G401 (cell line): ENCODE results near the gene IL2. TPM values are rescaled to one million over a fixed set of nuclear protein-coding genes. Genes with fewer than 3 reads are reported as not detected.

ENCODE experiments used
- DNase-seq: peaks from one replicate; pipeline ENCODE4 v3.0.0-alpha.2; 2015; ENCODE audit warnings: low spot score
- in situ Hi-C: cut with HindIII; loops from 2 replicates; pipeline ENCODE4 v1.10.0; 2016; ENCODE audit warnings: low sequenced_read_pairs, mixed read lengths
- total RNA-seq: library from RNA; depleted of rRNA; stranded (reverse); fragments of >200 nt; shearing (Covaris generic); gene quantifications from 2 replicates; pipeline ENCODE4 v1.2.3, GENCODE V29; 2014; rRNA removed

The IL2 gene
- not detected in 2 replicates for total RNA-seq

DNA sequence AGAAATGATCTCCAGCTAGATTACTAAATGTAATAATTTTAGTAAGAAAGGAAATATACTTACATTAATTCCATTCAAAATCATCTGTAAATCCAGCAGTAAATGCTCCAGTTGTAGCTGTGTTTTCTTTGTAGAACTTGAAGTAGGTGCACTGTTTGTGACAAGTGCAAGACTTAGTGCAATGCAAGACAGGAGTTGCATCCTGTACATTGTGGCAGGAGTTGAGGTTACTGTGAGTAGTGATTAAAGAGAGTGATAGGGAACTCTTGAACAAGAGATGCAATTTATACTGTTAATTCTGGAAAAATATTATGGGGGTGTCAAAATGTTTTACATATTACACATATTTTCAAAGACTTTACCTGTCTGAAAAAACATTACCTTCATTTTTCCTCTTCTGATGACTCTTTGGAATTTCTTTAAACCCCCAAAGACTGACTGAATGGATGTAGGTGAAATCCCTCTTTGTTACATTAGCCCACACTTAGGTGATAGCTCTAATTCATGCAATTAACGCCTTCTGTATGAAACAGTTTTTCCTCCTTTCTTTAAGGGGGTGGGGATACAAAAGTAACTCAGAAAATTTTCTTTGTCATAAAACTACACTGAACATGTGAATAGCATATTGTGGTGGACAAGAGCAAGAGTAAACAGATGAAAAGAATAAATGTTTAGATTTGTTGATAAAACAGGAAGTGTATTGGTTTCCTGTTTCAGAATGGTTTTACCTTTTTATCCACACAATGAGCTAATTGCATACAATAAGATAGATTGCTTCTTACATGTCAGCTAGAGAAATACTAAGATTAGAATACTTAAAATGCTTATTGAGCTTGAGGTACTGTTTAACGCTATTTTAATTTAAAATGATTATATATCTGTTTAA, at the start of gene IL2:
Gene IL2, minus strand, starts transcription at position 495 of the 886 bp plus-strand sequence. Its CDS starts 285 bp downstream, at position 210.
- in situ Hi-C loops, result no loop called here
- DNase-seq, result no peak

DNA sequence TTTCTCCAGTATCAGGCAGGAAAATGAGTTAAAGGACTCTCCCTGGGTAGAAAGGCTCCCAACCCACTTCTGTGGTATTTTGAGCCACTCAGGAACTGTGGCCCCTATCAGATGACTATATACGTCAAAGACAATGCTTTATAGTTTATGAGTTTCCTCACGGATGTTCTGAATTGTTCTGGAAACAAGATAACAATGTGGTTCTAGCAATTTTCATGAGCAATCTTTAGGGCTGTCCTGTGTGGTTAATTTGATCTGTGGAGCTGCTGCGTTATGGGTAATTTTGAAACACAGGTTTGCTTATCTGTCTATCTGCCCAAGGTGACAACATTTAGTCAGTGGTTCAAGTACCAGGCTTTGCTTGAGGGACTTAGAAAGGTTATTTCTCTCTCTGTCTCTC, 46.7 kb upstream of the IL2 start:
- in situ Hi-C loops, result no loop called here
- no peak for DNase-seq

DNA sequence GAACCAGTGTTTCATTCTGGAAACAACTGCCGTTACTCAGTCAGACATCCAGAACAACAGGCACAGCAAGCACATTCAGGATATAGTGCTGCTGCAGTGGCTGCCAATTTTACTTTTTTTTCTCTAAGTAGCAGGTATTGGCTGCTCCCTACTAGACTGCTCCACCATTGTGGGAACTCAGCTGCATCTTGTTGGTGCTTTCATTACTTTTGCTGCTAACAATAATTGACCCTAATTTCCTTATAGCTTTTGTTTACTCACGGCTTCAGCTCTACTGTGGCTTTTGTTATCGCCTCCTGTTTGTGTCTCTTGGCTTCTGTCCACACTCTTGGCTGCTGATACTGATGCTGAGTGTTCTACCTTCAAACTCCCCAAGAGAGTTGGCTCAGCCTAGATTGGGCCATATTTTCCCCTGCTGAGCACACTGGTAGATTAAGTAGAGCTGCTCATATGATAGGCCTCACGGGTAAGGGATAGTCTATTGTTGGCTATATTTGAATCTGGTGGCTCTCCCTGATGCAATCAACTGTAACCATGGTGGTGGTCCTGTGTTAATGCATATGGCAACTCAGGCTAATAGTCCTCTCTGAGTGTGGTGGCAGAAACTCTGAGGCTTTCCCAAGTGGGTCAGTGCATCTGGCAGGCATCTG, 44.5 kb upstream of the IL2 start:
- DNase-seq, result no peak
- in situ Hi-C loops, result no loop called here

DNA sequence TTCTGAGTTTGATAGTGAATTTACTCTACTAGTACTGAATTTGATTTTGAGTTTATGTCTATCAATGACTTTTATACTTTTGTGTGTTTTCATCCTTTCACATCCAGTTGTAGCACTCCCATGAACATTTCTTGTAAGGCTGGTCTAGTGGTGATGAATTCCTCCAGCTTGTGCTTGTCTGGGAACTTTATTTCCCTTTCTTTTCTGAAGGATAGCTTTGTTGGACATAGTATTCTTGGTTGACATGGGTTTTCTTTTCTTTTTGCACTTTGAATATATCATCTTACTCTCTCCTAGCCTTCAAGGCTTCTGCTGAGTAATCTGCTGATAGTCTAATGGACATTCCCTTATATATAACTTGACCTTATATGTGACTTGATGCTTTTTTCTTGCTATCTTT, 32.5 kb upstream of the IL2 start:
- in situ Hi-C loops, result no loop called here
- DNase-seq, result no peak

DNA sequence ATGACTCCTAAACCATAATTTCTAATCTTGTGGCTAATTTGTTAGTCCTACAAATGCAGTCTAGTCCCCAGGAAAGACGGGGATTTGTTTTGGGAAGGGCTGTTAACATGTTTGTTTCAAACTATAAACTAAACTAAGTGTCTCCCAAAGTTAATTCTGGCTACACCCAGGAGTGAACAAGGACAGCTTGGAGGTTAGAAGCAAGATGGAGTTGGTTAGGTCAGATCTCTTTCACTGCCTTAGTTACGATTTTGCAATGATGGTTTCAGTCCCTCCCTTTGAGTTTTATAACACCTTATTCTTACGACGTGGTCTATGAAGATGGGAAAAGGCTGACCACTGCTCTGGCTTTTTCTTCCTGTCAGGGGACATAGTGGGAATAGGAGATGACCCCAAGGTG, 27.0 kb upstream of the IL2 start:
- no peak for DNase-seq
- in situ Hi-C loops, result no loop called here

DNA sequence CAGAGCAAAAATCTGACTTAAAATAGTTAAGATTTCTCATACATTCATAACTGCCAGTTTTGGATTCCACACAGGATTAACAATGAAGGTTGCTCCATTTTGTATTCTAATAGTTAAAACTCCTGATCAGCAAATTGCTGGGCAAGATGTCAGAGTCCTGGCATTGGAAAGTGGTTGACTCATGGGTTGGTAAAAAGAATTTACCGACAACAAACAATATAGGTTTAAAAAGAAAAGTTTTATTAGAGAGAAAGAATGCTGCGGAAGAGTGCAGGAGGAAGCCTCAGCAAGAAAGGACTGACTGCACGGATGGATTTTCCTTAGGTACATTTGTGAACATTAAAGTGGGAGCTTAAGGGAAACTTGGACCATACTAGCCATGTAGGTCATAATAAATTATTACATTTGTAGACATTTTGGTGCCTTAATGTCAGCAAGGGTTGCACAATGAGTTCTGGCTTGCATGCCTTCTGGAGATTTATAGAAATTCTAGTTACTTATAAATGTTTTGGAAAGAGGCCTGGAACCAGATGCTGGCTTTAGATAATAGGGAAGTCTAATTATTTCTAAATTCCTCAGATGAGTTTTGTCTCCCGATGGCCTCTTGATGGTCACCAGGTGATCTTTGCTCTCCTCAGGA, 25.4 kb upstream of the IL2 start:
- in situ Hi-C loops, result no loop called here
- DNase-seq, result no peak

DNA sequence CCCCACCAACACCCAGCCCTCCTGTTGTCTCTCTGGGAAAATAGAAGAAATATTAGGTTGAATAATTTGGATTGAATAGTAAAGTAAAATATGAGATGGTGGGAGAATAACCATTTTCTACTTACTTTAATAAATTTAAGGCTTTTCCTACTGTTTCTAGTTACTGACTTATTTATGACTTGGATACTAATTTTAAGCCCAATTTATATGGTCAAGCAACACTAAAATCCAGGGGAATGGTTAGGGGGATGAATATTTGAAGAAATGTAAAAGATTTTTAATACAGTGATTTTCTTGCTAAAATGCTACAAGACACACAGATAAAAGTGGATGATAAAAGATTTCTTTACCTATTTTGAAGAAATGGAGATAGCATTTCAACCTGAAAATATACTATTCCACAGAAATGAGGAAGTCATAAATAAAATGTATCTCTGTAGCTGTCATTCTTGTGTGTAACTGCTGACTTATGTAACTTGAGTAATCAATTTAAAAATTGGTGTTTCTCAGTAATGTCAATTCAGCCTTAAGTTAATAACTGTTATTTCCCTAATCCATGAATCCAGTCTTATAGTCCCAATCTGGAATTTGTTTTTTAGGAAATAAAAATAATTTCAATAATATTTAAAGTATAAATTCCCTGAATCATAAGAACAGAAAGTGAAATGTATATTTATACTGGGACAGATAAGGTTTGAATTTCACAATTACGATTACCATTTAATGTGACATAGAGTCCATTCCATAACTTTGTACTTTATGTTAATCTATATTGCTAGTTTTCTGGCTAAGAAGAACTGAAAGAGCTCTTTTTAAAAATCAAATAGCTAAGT, 24.3 kb upstream of the IL2 start:
- in situ Hi-C loops, result no loop called here
- no peak for DNase-seq

DNA sequence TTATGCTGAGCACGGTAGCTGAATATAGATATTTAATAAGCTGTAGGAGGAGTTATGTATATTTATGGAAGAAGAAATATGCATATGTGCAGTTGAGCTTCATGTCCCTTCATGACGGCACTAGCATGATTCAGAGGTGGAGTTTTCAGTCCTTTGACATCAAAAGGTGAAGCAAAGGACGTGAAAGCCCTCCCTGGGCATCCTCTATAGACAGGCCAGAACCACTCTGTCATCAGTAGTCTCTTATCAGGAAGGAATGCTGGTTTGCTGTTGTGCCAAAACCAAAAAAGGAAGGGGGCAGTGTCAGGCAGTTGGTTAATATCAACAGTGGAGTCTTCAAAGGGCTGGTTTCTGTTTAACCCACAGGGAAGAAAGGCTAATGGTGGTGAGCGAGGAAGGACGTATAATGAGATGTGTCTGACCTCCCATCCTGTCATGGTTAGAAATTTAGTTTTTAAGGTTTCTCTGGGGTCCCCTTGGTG, 23.5 kb upstream of the IL2 start:
- in situ Hi-C loops, result no loop called here
- DNase-seq, result no peak

DNA sequence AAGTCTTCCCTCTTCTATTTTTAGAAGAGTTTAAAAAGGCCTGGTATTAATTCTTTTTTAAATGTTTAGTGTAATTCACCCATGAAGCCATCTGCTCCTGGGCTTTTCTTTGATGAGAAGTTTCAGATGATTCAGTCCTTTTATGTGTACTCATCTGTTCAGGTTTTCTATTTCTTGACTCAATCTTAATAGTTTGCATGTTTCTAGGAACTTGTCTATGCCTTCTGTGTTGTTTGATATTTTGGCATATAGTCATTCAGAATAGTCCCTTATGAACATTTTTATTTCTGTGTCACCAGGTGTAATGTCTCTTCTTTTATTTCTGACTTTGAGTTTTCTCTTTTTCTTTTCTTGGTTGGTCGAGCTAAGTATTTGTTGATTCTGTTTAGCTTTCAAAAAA, 20.2 kb upstream of the IL2 start:
- in situ Hi-C loops, result no loop called here
- no peak for DNase-seq

DNA sequence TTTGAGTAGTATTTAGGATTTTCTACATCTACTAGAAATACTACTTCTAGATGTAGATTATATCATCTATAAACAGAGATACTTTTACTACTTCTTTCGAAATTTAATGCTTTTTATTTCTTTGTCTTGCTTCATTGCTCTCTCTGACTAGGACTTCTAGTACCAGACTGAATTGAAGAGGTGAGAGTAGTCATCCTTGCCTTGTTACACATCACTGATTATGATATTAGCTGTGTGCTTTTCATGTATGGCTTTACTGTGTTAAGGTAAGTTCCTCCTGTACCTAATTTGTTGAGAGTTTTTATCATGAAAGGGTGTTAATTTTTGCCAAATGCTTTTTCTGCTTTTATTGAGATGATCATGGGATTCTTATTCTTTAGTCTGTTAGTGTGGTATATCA, 19.6 kb upstream of the IL2 start:
- DNase-seq, result no peak
- in situ Hi-C loops, result no loop called here

DNA sequence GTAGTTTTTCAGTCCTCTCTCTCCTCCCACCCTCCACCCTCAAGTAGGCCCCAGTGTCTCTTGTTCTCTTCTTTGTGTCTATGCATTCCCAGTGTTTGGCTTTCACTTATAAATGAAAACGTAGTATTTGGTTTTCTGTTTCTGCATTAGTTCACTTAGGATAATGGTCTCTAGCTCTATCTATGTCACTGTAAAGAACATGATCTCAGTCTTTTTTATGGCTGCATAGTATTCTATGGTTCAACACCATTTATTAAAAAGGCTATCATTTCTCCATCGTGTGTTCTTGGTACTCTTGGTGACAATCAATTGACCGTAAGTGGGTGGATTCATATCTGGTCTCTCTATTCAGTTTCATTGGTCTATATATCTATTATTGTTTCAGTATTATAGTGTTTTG, 18.7 kb upstream of the IL2 start:
- no peak for DNase-seq
- in situ Hi-C loops, result no loop called here

DNA sequence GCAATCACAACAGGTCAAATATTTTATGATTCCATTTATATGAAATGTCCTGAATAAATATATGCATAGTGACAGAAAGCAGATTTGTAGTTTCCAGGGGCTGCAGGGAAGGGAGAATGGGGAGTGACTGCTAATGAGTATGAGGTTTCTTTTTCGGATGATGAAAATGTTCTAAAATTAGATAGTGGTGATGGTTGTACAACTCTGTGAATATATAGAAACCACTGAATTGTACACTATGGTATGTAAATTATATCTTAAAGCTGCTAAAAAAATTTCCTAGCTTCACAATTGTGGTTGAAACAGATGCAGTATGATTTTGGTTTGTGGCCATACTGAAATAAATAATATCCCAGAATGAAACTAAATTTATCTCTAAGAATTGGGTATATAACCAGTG, 12.9 kb upstream of the IL2 start:
- in situ Hi-C loops, result no loop called here
- DNase-seq, result no peak

DNA sequence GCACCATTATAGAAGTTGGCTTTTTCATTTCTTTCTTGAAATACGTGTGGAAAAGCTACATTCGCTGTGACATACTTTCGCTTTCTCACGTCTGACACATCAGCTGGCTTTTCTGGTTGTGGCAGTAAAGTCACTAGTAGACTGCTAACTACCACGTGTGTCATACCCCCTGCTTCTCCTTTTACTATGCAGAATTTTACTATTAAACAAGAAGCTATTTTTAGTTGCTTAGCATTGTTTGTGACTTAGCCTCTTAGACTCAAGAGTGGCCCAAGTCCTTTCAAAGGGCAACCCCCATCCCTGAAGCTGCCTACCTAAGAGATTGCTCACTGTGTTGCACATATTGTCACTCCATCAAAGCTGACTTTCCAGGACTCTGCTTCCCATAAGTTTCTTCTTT, 2.1 kb upstream of the IL2 start:
- in situ Hi-C loops, result no loop called here
- no peak for DNase-seq

DNA sequence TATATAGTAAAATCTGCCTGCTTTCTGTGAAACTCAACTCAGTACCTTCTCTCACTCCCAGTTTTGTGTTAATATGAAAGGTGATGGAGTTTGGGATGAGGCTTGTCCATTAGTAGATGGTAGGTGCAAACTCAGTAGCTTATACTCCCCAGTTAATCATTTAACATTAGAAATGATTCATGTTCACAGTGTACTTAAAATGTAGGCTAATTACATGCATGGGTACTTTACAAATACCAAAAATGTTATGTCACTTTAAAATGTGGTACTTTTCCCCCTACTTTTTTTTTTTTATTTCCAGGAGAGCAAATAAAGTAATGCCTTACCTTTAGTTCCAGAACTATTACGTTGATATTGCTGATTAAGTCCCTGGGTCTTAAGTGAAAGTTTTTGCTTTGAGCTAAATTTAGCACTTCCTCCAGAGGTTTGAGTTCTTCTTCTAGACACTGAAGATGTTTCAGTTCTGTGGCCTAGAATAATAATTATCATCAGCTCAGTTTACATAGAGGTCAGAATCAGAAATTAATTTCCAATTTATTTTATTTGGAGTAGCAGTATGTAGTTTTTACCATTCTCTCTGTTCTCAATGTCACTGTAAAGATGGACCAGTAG, 3.0 kb downstream of the IL2 start:
- in situ Hi-C loops, result no loop called here
- DNase-seq, result no peak

DNA sequence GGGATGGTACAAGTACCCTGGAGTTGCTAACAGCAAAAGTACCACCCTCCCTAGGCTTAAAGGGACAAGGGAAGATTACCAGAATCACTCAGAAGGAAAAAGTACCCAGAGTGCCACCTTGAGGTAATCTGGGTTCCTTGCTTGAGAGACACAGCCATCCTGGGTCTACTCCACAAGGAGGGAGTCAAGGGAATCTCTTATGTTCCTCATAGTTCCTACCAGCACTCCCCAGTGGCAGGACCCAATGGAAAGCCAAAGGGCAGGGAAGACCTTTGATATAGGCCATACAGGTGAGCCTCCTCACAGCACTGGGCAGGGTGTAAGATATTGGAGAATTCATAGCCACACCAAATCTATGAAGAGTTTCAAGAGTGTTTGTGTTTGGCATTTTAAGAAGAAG, 5.7 kb downstream of the IL2 start:
- peak; percentile 6 for DNase-seq

DNA sequence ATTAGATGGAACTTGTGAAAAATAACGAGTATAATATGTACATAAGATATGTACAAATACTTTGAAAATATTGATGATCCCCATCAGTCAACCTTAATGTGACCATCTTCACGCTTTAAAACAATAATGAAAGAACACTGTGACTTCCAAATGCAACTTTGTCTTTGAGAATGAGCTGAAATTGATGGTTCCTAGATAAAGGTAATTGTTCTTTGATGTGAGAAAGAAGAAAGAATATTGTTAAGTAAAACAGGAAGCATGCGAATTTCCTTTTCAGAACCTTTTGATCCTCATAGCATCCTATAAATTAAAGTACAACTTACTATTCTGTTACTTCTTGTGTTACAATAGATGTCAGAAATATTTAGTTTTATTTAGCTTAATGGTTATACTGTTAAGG, 22.2 kb downstream of the IL2 start:
- in situ Hi-C loops, result no loop called here
- DNase-seq, result no peak

More for the DNA sequence above, 5.7 kb downstream of the IL2 start:
- in situ Hi-C loops, result no loop called here

DNA sequence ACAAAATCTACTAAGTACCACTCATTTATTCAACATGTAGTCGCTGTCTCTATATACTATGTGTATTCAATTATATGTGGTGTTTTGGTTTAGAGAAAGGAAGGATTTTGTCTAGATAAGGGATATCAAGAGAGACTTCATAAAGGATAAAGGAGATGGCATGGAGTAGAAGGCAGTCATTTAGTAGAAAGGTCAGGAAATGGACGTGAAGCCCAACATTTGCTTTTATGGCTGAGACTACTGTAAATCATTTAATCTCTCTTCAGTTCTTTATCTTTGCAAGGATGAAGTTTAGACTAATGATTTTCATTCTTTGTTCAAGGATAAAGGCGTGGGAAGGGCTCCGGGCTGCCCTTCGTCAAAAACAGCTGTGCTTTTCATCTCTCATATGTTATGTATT, 25.2 kb downstream of the IL2 start:
- in situ Hi-C loops, result no loop called here
- DNase-seq, result no peak

DNA sequence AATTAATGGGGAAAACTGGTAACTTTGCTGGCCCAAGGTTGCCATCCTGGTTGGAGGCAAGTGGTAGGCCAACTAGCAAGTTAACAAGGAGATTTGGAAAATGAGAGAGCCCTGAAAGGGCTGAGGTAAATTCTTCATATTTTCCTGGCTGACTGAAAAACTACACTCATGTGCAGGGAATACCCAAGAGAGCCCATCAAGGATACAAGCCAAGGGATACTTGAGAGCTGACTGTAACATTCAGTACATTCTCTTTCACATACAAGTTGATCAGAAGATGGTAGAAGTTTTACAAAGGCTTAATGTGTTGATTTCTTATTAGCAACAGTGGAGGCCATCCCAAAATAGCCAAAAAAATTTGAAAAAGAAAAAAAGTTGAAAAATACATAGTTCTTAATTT, 33.3 kb downstream of the IL2 start:
- DNase-seq, result no peak
- in situ Hi-C loops, result no loop called here

DNA sequence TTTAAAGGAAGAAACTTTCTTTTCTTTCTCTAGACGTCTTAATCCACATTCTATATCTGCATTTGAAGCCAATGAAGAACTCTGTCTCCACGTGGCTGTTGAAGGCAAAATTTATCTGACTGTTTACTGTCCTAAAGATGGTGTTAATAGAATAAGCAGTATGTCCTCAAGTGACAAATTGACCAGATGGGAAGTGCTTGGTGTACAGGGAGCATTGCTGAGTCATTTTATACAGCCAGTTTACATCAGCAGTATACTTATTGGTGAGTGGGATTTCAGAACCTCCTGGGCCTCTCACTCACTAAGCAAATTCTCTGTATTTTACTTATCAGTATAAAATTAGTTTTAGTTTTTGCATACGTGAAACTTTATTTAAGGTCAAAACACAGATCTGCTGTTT, 44.0 kb downstream of the IL2 start:
- in situ Hi-C loops, result no loop called here
- no peak for DNase-seq
